BJ (cell line): Measurements from ENCODE around the gene GPN2. TPM values are rescaled to one million over a fixed set of nuclear protein-coding genes. Genes with fewer than 3 reads are reported as not detected.

Experiments used
- CTCF ChIA-PET: fragments of 350-600 bp; formaldehyde crosslinking; extraction: SDS; loops from one replicate; lab custom pipeline; 2021; ENCODE audit warnings: antibody characterized with exemption, inconsistent platforms; lab: Yijun Ruan, JAX
- POLR2A ChIA-PET: fragments of 300-600 bp; sonication (Branson Sonifier 250); formaldehyde crosslinking; extraction: SDS; loops from one replicate; lab custom pipeline; 2021; ENCODE audit warnings: antibody characterized with exemption; lab: Charles Lee
- DNase-seq: peaks from one replicate; pipeline ENCODE4 v3.0.0-alpha.2; 2011; ENCODE audit warnings: low read depth
- H3K27me3 ChIP-seq: 2 replicates; pipeline ENCODE4 v1.6.0; 2011; ENCODE audit warnings: low read length; ENCODE audit not compliant: control insufficient read depth, insufficient read depth
- H3K36me3 ChIP-seq: 2 replicates; pipeline ENCODE4 v1.5.1; 2011; ENCODE audit warnings: low read length; ENCODE audit not compliant: control insufficient read depth, insufficient read depth
- H3K4me3 ChIP-seq: 2 replicates; pipeline ENCODE4 v1.5.1; 2011; ENCODE audit warnings: low read depth, mild to moderate bottlenecking, control low read depth, low read length
- CTCF ChIP-seq: IDR thresholded peaks from 2 replicates; pipeline ENCODE4 v1.5.1; 2011; ENCODE audit warnings: low read depth, mild to moderate bottlenecking, control low read depth, inconsistent platforms, low read length, moderate library complexity; ENCODE audit not compliant: insufficient read depth
- polyA plus RNA-seq: library from polyadenylated mRNA; depleted of rRNA; stranded (reverse); fragments of >200 nt; gene quantifications from 2 replicates; pipeline ENCODE4 v1.2.3, GENCODE V29; 2011; rRNA removed

Gene GPN2
- polyA plus RNA-seq, 1 experiment, result 44.9 TPM

- ChIA-PET POLR2A (interaction anchor here (0.6 kb wide), 1 partner anchor 63 kb away, joined by 6 read pairs; no protein-coding TSS in a partner anchor), CTCF (interaction anchor here (1.2 to 5.0 kb wide), 6 partner anchors 14 to 78 kb away, joined by 3 to 54 read pairs (median 4); no protein-coding TSS in a partner anchor)
- H3K27me3 ChIP-seq, result no peaks in the 10 kb centered on the region
- H3K36me3 ChIP-seq, result no peaks in the 10 kb centered on the region; the same call in 1 of the 2 replicates
- DNase-seq, result no peak
- TF ChIP-seq CTCF, result peak; percentile 38; the same call in 1 of the 2 replicates
- peak within 1 kb of the TSS; percentile 83 for H3K4me3 ChIP-seq
Observed at GRCh38 chr1:26826261-26827105, 63.6 kb downstream of the GPN2 start, which contains the start of gene ZDHHC18. ZDHHC18 (plus strand) TSS chr1:26826688; CDS start chr1:26826805, 117 bp downstream.

Other genes with a start within 250 kb of the GPN2 start
- gene ARID1A, start 194.3 kb downstream of the GPN2 start, polyA plus RNA-seq, result 9.3 and 16.0 TPM in 2 replicates
- 25.7 and 28.0 TPM in 2 replicates for gene PIGV, start 102.3 kb downstream of the GPN2 start, polyA plus RNA-seq
- gene ZDHHC18, start 63.6 kb downstream of the GPN2 start, polyA plus RNA-seq, result 26.6 and 42.1 TPM in 2 replicates
- 0.20 TPM in 1 of 2 replicates, not detected in the other for gene SFN, start 27.1 kb downstream of the GPN2 start, polyA plus RNA-seq
- 5.7 and 12.2 TPM in 2 replicates for gene GPATCH3, start 10.2 kb upstream of the GPN2 start, polyA plus RNA-seq
- gene NR0B2, start 23.7 kb upstream of the GPN2 start, polyA plus RNA-seq, result not detected in 2 replicates
- 40.7 and 43.7 TPM in 2 replicates for gene NUDC, start 31.5 kb upstream of the GPN2 start, polyA plus RNA-seq
- 0.04 TPM in 1 of 2 replicates, not detected in the other for gene KDF1, start 70.2 kb upstream of the GPN2 start, polyA plus RNA-seq
- 68.9 and 75.4 TPM in 2 replicates for gene TRNP1, start 103.4 kb upstream of the GPN2 start, polyA plus RNA-seq
- gene TENT5B, start 122.6 kb upstream of the GPN2 start, polyA plus RNA-seq, result 1.7 and 3.9 TPM in 2 replicates